HG03469 (cell line): Measurements from ENCODE around the gene ROPN1L.

Source experiments
- ATAC-seq: cut with Tn5 transposase; IDR thresholded peaks from one replicate; pipeline ENCODE4 v1.9.1; 2021; ENCODE audit warnings: mild to moderate bottlenecking, moderate library complexity, moderate number of reproducible peaks; ENCODE audit not compliant: unreplicated experiment

Gene ROPN1L

GRCh38 chr5:10457682-10458574 lies 16.2 kb downstream of the ROPN1L start:
- ATAC-seq, result no peak

- ATAC-seq, result no peak
These were observed 17.7 kb downstream of the ROPN1L start for GRCh38 chr5:10459080-10460055.

- ATAC-seq, result no peak
These were observed 18.7 kb downstream of the ROPN1L start for GRCh38 chr5:10460252-10460906.

GRCh38 chr5:10461041-10461440 lies 19.4 kb downstream of the ROPN1L start:
- ATAC-seq, result no peak

GRCh38 chr5:10461904-10462555 lies 20.4 kb downstream of the ROPN1L start:
- no peak for ATAC-seq

GRCh38 chr5:10463566-10463965 lies 21.9 kb downstream of the ROPN1L start:
- ATAC-seq, result no peak

- no peak for ATAC-seq
These were observed 22.5 kb downstream of the ROPN1L start for GRCh38 chr5:10464173-10464572.

- no peak for ATAC-seq
These were observed 24.0 kb downstream of the ROPN1L start for GRCh38 chr5:10465726-10466125.

GRCh38 chr5:10466446-10467073 lies 24.9 kb downstream of the ROPN1L start:
- ATAC-seq, result no peak

GRCh38 chr5:10467281-10468198 lies 25.9 kb downstream of the ROPN1L start:
- ATAC-seq, result no peak

- ATAC-seq, result no peak
These were observed 26.6 kb downstream of the ROPN1L start for GRCh38 chr5:10468256-10468655.

GRCh38 chr5:10469253-10470050 lies 27.8 kb downstream of the ROPN1L start:
- no peak for ATAC-seq

- no peak for ATAC-seq
These were observed 29.0 kb downstream of the ROPN1L start for GRCh38 chr5:10470669-10471068.

- ATAC-seq, result no peak
These were observed 30.0 kb downstream of the ROPN1L start for GRCh38 chr5:10471677-10472076.

- ATAC-seq, result no peak
These were observed 32.9 kb downstream of the ROPN1L start for GRCh38 chr5:10474521-10475075.

GRCh38 chr5:10475931-10476676 lies 34.4 kb downstream of the ROPN1L start:
- ATAC-seq, result no peak

GRCh38 chr5:10476878-10477277 lies 35.2 kb downstream of the ROPN1L start:
- ATAC-seq, result no peak
